H1 (cell line): ENCODE results near the gene ZIM2. TPM values are rescaled to one million over a fixed set of nuclear protein-coding genes. Genes with fewer than 3 reads are reported as not detected.

Experiments used
- CTCF ChIA-PET: fragments of 300-600 bp; sonication (Branson Sonifier 250); formaldehyde crosslinking; loops from one replicate; lab custom pipeline; 2021; ENCODE audit not compliant: partially characterized antibody; lab: Charles Lee
- POLR2A ChIA-PET: fragments of 300-600 bp; sonication (Branson Sonifier 250); formaldehyde crosslinking; loops from one replicate; lab custom pipeline; 2021; ENCODE audit warnings: inconsistent platforms; ENCODE audit not compliant: partially characterized antibody; lab: Charles Lee
- DNase-seq, 2 experiments: peaks; one replicate each; pipeline versions ENCODE4 v3.0.0 to v3.0.0-alpha.2; 2010 to 2022; ENCODE audit warnings: low spot score in 2 of 2, low read depth in 1 of 2, mixed read lengths in 1 of 2
- FAIRE-seq: peaks from 2 replicates; lab custom pipeline; 2011; peaks lifted over from hg19 to GRCh38; lab: Jason Lieb, UNC
- H2AFZ ChIP-seq: 2 replicates; pipeline ENCODE4 v1.8.1; 2012; ENCODE audit warnings: low read length, inconsistent platforms
- H2AK5ac ChIP-seq: 2 replicates; pipeline ENCODE4 v1.6.1; 2013; ENCODE audit warnings: low read depth, low read length
- H2BK120ac ChIP-seq: replicated peaks from 2 replicates; pipeline ENCODE3; 2013; ENCODE audit warnings: low read depth, low read length, inconsistent platforms
- H2BK12ac ChIP-seq: 2 replicates; pipeline ENCODE4 v1.6.1; 2013; ENCODE audit warnings: low read depth, low read length
- H2BK15ac ChIP-seq: 2 replicates; pipeline ENCODE4 v1.6.1; 2013; ENCODE audit warnings: low read length
- H2BK20ac ChIP-seq: 2 replicates; pipeline ENCODE4 v1.6.1; 2013; ENCODE audit warnings: low read length
- H2BK5ac ChIP-seq: 2 replicates; pipeline ENCODE4 v1.6.1; 2013; ENCODE audit warnings: low read depth, low read length
- H3K14ac ChIP-seq: 2 replicates; pipeline ENCODE4 v1.6.1; 2013; ENCODE audit warnings: inconsistent platforms; ENCODE audit not compliant: insufficient read length
- H3K18ac ChIP-seq: 2 replicates; pipeline ENCODE4 v1.6.1; 2013; ENCODE audit warnings: low read length; ENCODE audit errors: extremely low read depth
- H3K23ac ChIP-seq: 2 replicates; pipeline ENCODE4 v1.6.1; 2013; ENCODE audit warnings: inconsistent platforms; ENCODE audit not compliant: insufficient read length
- H3K23me2 ChIP-seq: 2 replicates; pipeline ENCODE4 v1.6.1; 2013; ENCODE audit warnings: low read depth, low read length
- H3K27ac ChIP-seq: 2 replicates; pipeline ENCODE4 v1.6.1; 2011; ENCODE audit warnings: low read depth, low read length, inconsistent platforms
- H3K27me3 ChIP-seq, 4 experiments: replicated peaks in 1 of 4; 1 replicate in 1 of 4; 2 replicates in 3 of 4; pipeline versions ENCODE4 v1.6.1 to v1.8.1; 2011 to 2013; ENCODE audit warnings: low read length in 3 of 4, mild to moderate bottlenecking in 3 of 4, inconsistent platforms in 2 of 4, mixed read lengths in 2 of 4, moderate library complexity in 1 of 4; ENCODE audit not compliant: control insufficient read depth in 3 of 4, insufficient read depth in 3 of 4; ENCODE audit errors: extremely low read depth in 1 of 4
- H3K36me3 ChIP-seq, 4 experiments: 2 replicates each; pipeline versions ENCODE4 v1.6.1 to v1.8.1; 2011 to 2013; ENCODE audit warnings: mild to moderate bottlenecking in 4 of 4, low read length in 3 of 4, moderate library complexity in 2 of 4, control low read depth in 1 of 4, inconsistent platforms in 1 of 4; ENCODE audit not compliant: insufficient read depth in 4 of 4, control insufficient read depth in 2 of 4
- H3K4ac ChIP-seq: replicated peaks from 2 replicates; pipeline ENCODE3; 2013; ENCODE audit warnings: low read length, low read depth, mixed read lengths, inconsistent platforms; ENCODE audit not compliant: insufficient read length
- H3K4me1 ChIP-seq, 4 experiments: replicated peaks in 1 of 4; 1 replicate in 1 of 4; 2 replicates in 3 of 4; pipeline versions ENCODE4 v1.6.1 to v1.8.1; 2011 to 2013; ENCODE audit warnings: low read length in 3 of 4, inconsistent platforms in 2 of 4, mixed read lengths in 1 of 4; ENCODE audit not compliant: insufficient read depth in 4 of 4, control insufficient read depth in 3 of 4
- H3K4me2 ChIP-seq, 2 experiments: 2 replicates each; pipeline versions ENCODE4 v1.6.1 to v1.8.1; 2011 to 2013; ENCODE audit warnings: low read depth in 2 of 2, low read length in 2 of 2, control low read depth in 1 of 2, inconsistent platforms in 1 of 2, mild to moderate bottlenecking in 1 of 2; ENCODE audit not compliant: insufficient read depth in 1 of 2
- H3K4me3 ChIP-seq, 4 experiments: fragments of 200-600, 300-600 bp in 1 of 4; sonication (generic), shearing (Covaris generic), sonication (Bioruptor Twin) in 1 of 4; 2 replicates each; pipeline versions ENCODE4 v1.5.1 to v1.8.1; 2011 to 2016; ENCODE audit warnings: low read length in 4 of 4, low read depth in 3 of 4, control low read depth in 2 of 4, inconsistent platforms in 2 of 4, mild to moderate bottlenecking in 2 of 4, mixed read lengths in 1 of 4, moderate library complexity in 1 of 4; ENCODE audit not compliant: insufficient read depth in 2 of 4; ENCODE audit errors: extremely low read depth in 1 of 4
- H3K56ac ChIP-seq: replicated peaks from 2 replicates; pipeline ENCODE3; 2013; ENCODE audit warnings: low read depth, mild to moderate bottlenecking, mixed read lengths, low read length, inconsistent platforms; ENCODE audit not compliant: insufficient read length
- H3K79me1 ChIP-seq: 2 replicates; pipeline ENCODE4 v1.6.1; 2013; ENCODE audit warnings: low read depth, low read length, control low read depth
- H3K79me2 ChIP-seq, 2 experiments: 2 replicates each; pipeline versions ENCODE4 v1.6.1 to v1.8.1; 2012 to 2013; ENCODE audit warnings: low read length in 2 of 2, mild to moderate bottlenecking in 2 of 2, inconsistent platforms in 1 of 2; ENCODE audit not compliant: insufficient read depth in 2 of 2, control insufficient read depth in 1 of 2
- H3K9ac ChIP-seq, 4 experiments: replicated peaks in 1 of 4; 1 replicate in 1 of 4; 2 replicates in 3 of 4; pipeline versions ENCODE4 v1.6.1 to v1.8.1; 2011 to 2013; ENCODE audit warnings: low read depth in 3 of 4, low read length in 3 of 4, control low read depth in 2 of 4, mild to moderate bottlenecking in 2 of 4, moderate library complexity in 2 of 4, inconsistent platforms in 1 of 4; ENCODE audit errors: extremely low read depth in 1 of 4
- H3K9me3 ChIP-seq, 2 experiments: 2 replicates each; pipeline versions ENCODE4 v1.6.1 to v1.8.1; 2012 to 2013; ENCODE audit warnings: mild to moderate bottlenecking in 2 of 2, moderate library complexity in 2 of 2, control low read depth in 1 of 2, inconsistent platforms in 1 of 2, low read depth in 1 of 2, low read length in 1 of 2, mixed read lengths in 1 of 2; ENCODE audit not compliant: insufficient read depth in 2 of 2
- H4K20me1 ChIP-seq, 2 experiments: replicated peaks in 1 of 2; 2 replicates each; pipeline versions ENCODE3 to v1.8.1; 2011 to 2013; ENCODE audit warnings: inconsistent platforms in 2 of 2, low read length in 2 of 2, mild to moderate bottlenecking in 1 of 2; ENCODE audit not compliant: insufficient read depth in 2 of 2, control insufficient read depth in 1 of 2
- H4K5ac ChIP-seq: 2 replicates; pipeline ENCODE4 v1.6.1; 2013; ENCODE audit warnings: low read length, low read depth, mixed read lengths, inconsistent platforms; ENCODE audit not compliant: insufficient read length
- H4K8ac ChIP-seq: 2 replicates; pipeline ENCODE4 v1.8.0; 2013; ENCODE audit warnings: mild to moderate bottlenecking, moderate library complexity, low read length, inconsistent platforms; ENCODE audit not compliant: insufficient read depth; ENCODE audit errors: extremely low read depth
- H4K91ac ChIP-seq: replicated peaks from 2 replicates; pipeline ENCODE3; 2013; ENCODE audit warnings: low read length, mixed read lengths, inconsistent platforms; ENCODE audit not compliant: insufficient read length
- CBX5 ChIP-seq: fragments of 300-800, 300-1000 bp; sonication (generic); IDR thresholded peaks from 2 replicates; pipeline ENCODE4 v1.7.1; 2016; ENCODE audit warnings: antibody characterized with exemption, low read length, low read depth
- EZH2 ChIP-seq: fragments of 200-600 bp; sonication (generic); IDR thresholded peaks from 2 replicates; pipeline ENCODE4 v1.7.1; 2012; ENCODE audit warnings: low read depth, mild to moderate bottlenecking, moderate library complexity, low read length, inconsistent platforms; ENCODE audit not compliant: severe bottlenecking
- JUN ChIP-seq: IDR thresholded peaks from 2 replicates; pipeline ENCODE4 v1.6.1; 2011; ENCODE audit warnings: low read depth, mild to moderate bottlenecking, improper control_type of control experiment, low read length
- JUND ChIP-seq: IDR thresholded peaks from 2 replicates; pipeline ENCODE4 v1.6.1; 2011; ENCODE audit warnings: mild to moderate bottlenecking, improper control_type of control experiment, low read length
- KDM1A ChIP-seq: fragments of 200-600, 300-600 bp; sonication (generic); IDR thresholded peaks from 2 replicates; pipeline ENCODE4 v1.7.1; 2016; ENCODE audit warnings: mild to moderate bottlenecking, low read length, borderline replicate concordance
- RBBP5 ChIP-seq: IDR thresholded peaks from 2 replicates; pipeline ENCODE4 v1.7.1; 2012; ENCODE audit warnings: low read depth, mild to moderate bottlenecking, inconsistent platforms, low read length, moderate library complexity, borderline replicate concordance
- TAF7 ChIP-seq: optimal IDR thresholded peaks from 2 replicates; pipeline ENCODE3; 2011; ENCODE audit warnings: low read depth, mild to moderate bottlenecking, inconsistent platforms, low read length, moderate library complexity, borderline replicate concordance
- TCF12 ChIP-seq: IDR thresholded peaks from 2 replicates; pipeline ENCODE4 v1.6.1; 2011; ENCODE audit warnings: low read depth, mild to moderate bottlenecking, low read length
- WGBS, 2 experiments: shearing (Covaris generic) in 1 of 2; methylation state at CpG; one replicate each; pipeline versions ENCODE4 v1.1.6 to v1.1.7; 2013 to 2015; ENCODE audit warnings: low lambda C conversion rate in 2 of 2, mixed read lengths in 2 of 2, inconsistent platforms in 1 of 2, low coverage in 1 of 2, missing lambda C conversion rate in 1 of 2; ENCODE audit not compliant: insufficient replicate concordance in 2 of 2, insufficient coverage in 1 of 2, insufficient read length in 1 of 2; ENCODE audit errors: extremely low coverage in 1 of 2, missing lambda C conversion rate in 1 of 2; 5-methylcytosine and 5-hydroxymethylcytosine counted together
- polyA plus RNA-seq, 7 experiments: library from polyadenylated mRNA; depleted of rRNA in 3 of 7; stranded (reverse) in 5 of 7; unstranded in 2 of 7; fragments of >200 nt in 5 of 7; fragments of 200-250 nt in 2 of 7; gene quantifications; 1 replicate in 5 of 7; 2 replicates in 1 of 7; 4 replicates in 1 of 7; pipeline versions ENCODE4 v1.2.1 to v1.2.3, GENCODE V29; 2011 to 2013; ENCODE audit warnings: missing spikeins in 2 of 7, mixed read lengths in 2 of 7
- total RNA-seq: library from RNA; stranded (reverse); fragmentation: NEBNext Ultra II Directional; extraction: Animal tissue kit (Norgen Biotek cat#: 25700); gene quantifications from 2 replicates; pipeline ENCODE4 v1.2.1, GENCODE V29; 2021

Gene ZIM2
- total and polyA plus RNA-seq, 2 of the 8 experiments (the other 6 are each of a cell fraction or from before 2014, with no cell fraction given): not detected

DNA sequence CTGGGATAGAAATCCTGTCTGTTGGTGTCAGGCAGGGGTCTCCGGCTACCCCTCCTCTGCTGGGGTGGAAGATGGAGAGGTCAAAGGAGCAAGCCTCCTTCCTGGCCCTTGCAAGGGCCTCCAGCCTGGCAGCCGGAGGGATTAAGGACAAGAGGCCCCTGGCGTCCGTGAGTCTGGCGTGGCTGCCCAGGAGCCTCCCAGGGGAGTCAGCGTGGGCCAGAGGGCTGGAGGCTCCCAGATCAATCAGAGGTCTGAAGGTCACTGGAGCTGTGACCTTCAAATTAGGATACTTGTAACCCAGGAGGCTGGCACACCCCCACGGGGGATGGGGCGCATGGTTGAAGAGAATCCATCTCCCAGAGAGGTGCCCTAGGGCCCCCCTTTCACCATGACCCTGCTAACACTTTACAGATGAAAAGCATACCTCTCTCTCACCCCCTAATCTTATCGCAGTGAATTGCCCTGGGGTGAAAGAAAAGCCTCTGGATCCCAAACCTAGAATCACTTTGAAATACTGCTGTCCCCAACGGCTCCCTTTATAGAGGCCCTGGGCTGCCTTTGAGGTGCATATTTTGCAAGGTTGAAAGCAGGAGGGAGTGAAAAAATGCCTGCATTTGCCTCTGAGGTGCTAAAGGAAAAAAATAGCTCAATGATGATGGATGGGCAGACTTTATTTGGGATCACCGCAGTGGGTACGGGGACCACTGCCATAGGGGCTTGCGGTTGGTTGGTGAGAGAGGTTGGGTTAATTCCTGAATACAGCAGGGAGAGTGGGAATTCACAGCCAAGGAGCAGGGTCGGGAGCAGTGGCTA, 44.9 kb upstream of the ZIM2 start:
- Histone ChIP-seq H4K91ac (no peak overlapping the region), H3K36me3 (no peaks in the 10 kb centered on the region), H3K4ac (no peak overlapping the region), H3K4me1 (peaks cover 0 to 2% (median 0%) of the 10 kb centered on the region in 4 experiments; a peak in 1 of 7 replicates), H2AFZ (no peak overlapping the region), H3K79me1 (no peaks in the 10 kb centered on the region), H2BK5ac (no peak overlapping the region), H3K9ac (no peak overlapping the region), H3K79me2 (no peaks in the 10 kb centered on the region), H4K8ac (no peak overlapping the region), H3K56ac (no peak overlapping the region), H3K27ac (no peak overlapping the region), H3K18ac (no peak overlapping the region), H2BK15ac (no peak overlapping the region), H3K14ac (no peak overlapping the region), H3K9me3 (peaks cover 68 to 84% of the 10 kb centered on the region in 2 experiments), H4K5ac (no peak overlapping the region), H3K23ac (no peak overlapping the region), H3K23me2 (no peaks in the 10 kb centered on the region), H3K4me3 (no peak overlapping the region), H3K27me3 (no peaks in the 10 kb centered on the region), H2BK120ac (no peak overlapping the region), H4K20me1 (no peaks in the 10 kb centered on the region), H2BK12ac (no peak overlapping the region), H2AK5ac (no peak overlapping the region), H2BK20ac (no peak overlapping the region), H3K4me2 (no peak overlapping the region)
- WGBS, 2 experiments: 90% methylated on average over 14 of the region's 14 CpGs; no CpG with 5 or more reads in 1 of the 2 experiments
- ChIA-PET CTCF (no interaction called here), POLR2A (no interaction called here)
- DNase-seq (no peak), FAIRE-seq (no peak)
- TF ChIP-seq JUN (no peak), TCF12 (no peak), KDM1A (no peak), EZH2 (no peak), JUND (no peak), TAF7 (no peak), RBBP5 (no peak), CBX5 (no peak)
